HEK293T (cell line): ENCODE data around the gene SEC22C.

Experiments used
- CTCF ChIA-PET: fragments of 350-600 bp; formaldehyde crosslinking; extraction: SDS; loops from one replicate; lab custom pipeline; 2021; ENCODE audit warnings: antibody characterized with exemption, inconsistent platforms; lab: Yijun Ruan, JAX
- POLR2A ChIA-PET: fragments of 350-600 bp; formaldehyde crosslinking; extraction: SDS; loops from one replicate; lab custom pipeline; 2020; ENCODE audit warnings: antibody characterized with exemption, inconsistent platforms; lab: Yijun Ruan, JAX
- DNase-seq: peaks from one replicate; pipeline ENCODE4 v3.0.0; 2012; ENCODE audit warnings: mixed read lengths; ENCODE audit errors: extremely low spot score
- ARNT ChIP-seq: fragments of 450-650 bp; IDR thresholded peaks from 2 replicates; pipeline ENCODE4 v1.6.1; 2017; ENCODE audit warnings: mild to moderate bottlenecking
- BHLHE40 ChIP-seq: fragments of 450-650 bp; IDR thresholded peaks from 2 replicates; pipeline ENCODE4 v1.6.1; 2016; ENCODE audit warnings: mild to moderate bottlenecking, moderate library complexity, borderline replicate concordance
- CTBP1 ChIP-seq: fragments of 450-650 bp; IDR thresholded peaks from 2 replicates; pipeline ENCODE4 v1.6.1; 2016; ENCODE audit warnings: borderline replicate concordance
- ELF4 ChIP-seq: fragments of 450-650 bp; IDR thresholded peaks from 2 replicates; pipeline ENCODE4 v1.6.1; 2017; ENCODE audit warnings: antibody characterized with exemption
- FOXA1 ChIP-seq: fragments of 450-650 bp; IDR thresholded peaks from 2 replicates; pipeline ENCODE4 v1.6.1; 2016; ENCODE audit warnings: mild to moderate bottlenecking
- FOXK2 ChIP-seq: fragments of 450-650 bp; IDR thresholded peaks from 2 replicates; pipeline ENCODE4 v1.6.1; 2016; ENCODE audit warnings: mild to moderate bottlenecking
- FOXM1 ChIP-seq: fragments of 450-650 bp; IDR thresholded peaks from 2 replicates; pipeline ENCODE4 v1.6.1; 2017; ENCODE audit warnings: mild to moderate bottlenecking, borderline replicate concordance
- HDGF ChIP-seq: fragments of 450-650 bp; IDR thresholded peaks from 2 replicates; pipeline ENCODE4 v1.6.1; 2017; ENCODE audit warnings: antibody characterized with exemption, borderline replicate concordance
- L3MBTL2 ChIP-seq: fragments of 450-650 bp; conservative IDR thresholded peaks from 2 replicates; pipeline ENCODE4 v1.6.1; 2016; ENCODE audit warnings: mild to moderate bottlenecking
- LEF1 ChIP-seq: fragments of 450-650 bp; IDR thresholded peaks from 2 replicates; pipeline ENCODE4 v1.6.1; 2017; ENCODE audit warnings: mild to moderate bottlenecking, borderline replicate concordance
- NFRKB ChIP-seq: fragments of 450-650 bp; IDR thresholded peaks from 2 replicates; pipeline ENCODE4 v1.6.1; 2016; ENCODE audit warnings: mild to moderate bottlenecking, moderate library complexity
- PKNOX1 ChIP-seq: fragments of 450-650 bp; IDR thresholded peaks from 2 replicates; pipeline ENCODE4 v1.6.1; 2016
- SP1 ChIP-seq: fragments of 450-650 bp; IDR thresholded peaks from 2 replicates; pipeline ENCODE4 v1.6.1; 2017
- SUZ12 ChIP-seq: fragments of 450-650 bp; IDR thresholded peaks from 2 replicates; pipeline ENCODE4 v1.6.1; 2016; ENCODE audit warnings: mild to moderate bottlenecking
- TARDBP ChIP-seq: fragments of 450-650 bp; IDR thresholded peaks from 2 replicates; pipeline ENCODE4 v1.6.1; 2016
- ZNF384 ChIP-seq: fragments of 450-650 bp; IDR thresholded peaks from 2 replicates; pipeline ENCODE4 v1.6.1; 2016

The SEC22C gene

GRCh38 chr3:42515391-42515916 is 66.3 kb downstream of the SEC22C start:
- TF ChIP-seq SUZ12 (no peak), NFRKB (no peak), FOXK2 (no peak), LEF1 (no peak), ZNF384 (no peak), TARDBP (no peak)
- DNase-seq = no peak
- ChIA-PET POLR2A (interaction anchor here (1.5 kb wide), 1 partner anchor 13 kb away, joined by 3 read pairs; the partner anchor contains the start of gene VIPR1), CTCF (no interaction called here)

GRCh38 chr3:42514876-42515275 is 66.9 kb downstream of the SEC22C start:
- TF ChIP-seq CTBP1 (no peak), SP1 (no peak), PKNOX1 (no peak), ELF4 (no peak), NFRKB (no peak), L3MBTL2 (no peak), LEF1 (no peak), TARDBP (no peak), FOXK2 (no peak)
- ChIA-PET POLR2A (no interaction called here), CTCF (no interaction called here)
- no peak for DNase-seq

- CTCF ChIA-PET = no interaction called here
Observed at GRCh38 chr3:42513521-42513920, 68.2 kb downstream of the SEC22C start.

DNA sequence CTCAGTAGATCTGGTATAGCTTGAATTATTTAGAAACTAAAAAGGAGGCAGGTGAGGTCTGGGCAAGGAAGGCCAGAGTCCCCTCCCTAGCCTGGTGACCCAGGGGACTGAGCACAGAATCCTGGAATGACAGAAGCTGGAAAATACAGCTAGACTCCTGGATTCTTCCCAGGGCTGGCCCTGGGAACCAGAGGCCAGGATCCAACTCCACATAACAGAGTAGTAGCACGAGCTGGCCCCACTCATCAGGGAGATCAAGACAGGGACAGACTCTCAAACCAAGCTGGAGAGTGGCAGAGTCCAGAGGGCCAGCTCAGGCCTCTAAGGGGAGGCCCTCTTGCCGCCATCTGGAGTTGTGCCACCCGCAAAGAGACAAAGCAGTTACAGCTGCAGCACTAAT is 68.6 kb downstream of the SEC22C start:
- POLR2A ChIA-PET = no interaction called here
- TF ChIP-seq L3MBTL2 = no peak
- DNase-seq = no peak

More at GRCh38 chr3:42513521-42513920, 68.2 kb downstream of the SEC22C start:
- no peak for DNase-seq
- TF ChIP-seq SUZ12 = no peak
- no peak for TF ChIP-seq TARDBP
- TF ChIP-seq L3MBTL2 = no peak
- no peak for TF ChIP-seq FOXK2
- no peak for TF ChIP-seq SP1
- no peak for TF ChIP-seq ARNT
- TF ChIP-seq HDGF = no peak
- no peak for TF ChIP-seq CTBP1
- no peak for TF ChIP-seq ELF4
- TF ChIP-seq ZNF384 = no peak
- TF ChIP-seq LEF1 = no peak
- TF ChIP-seq BHLHE40 = no peak
- no peak for TF ChIP-seq FOXA1
- TF ChIP-seq NFRKB = no peak
- no peak for TF ChIP-seq FOXM1
- TF ChIP-seq PKNOX1 = no peak
- POLR2A ChIA-PET = no interaction called here

DNA sequence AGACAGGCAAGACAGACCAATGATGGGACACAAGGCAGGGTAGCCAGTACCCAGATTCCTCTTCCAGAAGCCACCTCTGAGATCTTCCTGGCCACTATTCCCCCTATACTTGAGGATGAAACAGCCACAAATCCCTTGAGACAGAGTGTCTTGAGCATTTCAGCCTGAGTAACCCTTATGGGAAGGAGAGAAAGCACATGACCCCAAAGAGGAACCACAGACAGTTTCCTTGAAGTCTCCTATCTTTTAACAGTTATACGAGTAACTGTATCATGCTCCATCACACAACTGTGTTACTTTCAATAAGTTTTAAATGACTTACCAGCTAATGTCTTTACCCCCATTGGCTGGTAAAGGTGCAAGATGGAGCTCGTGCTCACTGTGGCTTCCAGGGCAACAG is 70.0 kb downstream of the SEC22C start:
- CTCF ChIA-PET = no interaction called here
- POLR2A ChIA-PET = interaction anchor here (0.6 to 0.8 kb wide), 2 partner anchors 9 to 220 kb away, joined by 3 to 4 read pairs; partner anchors contain the start of gene VIPR1
- no peak for TF ChIP-seq TARDBP
- TF ChIP-seq LEF1 = no peak
- no peak for TF ChIP-seq BHLHE40
- no peak for TF ChIP-seq ZNF384
- TF ChIP-seq SP1 = no peak
- DNase-seq = no peak

More for the DNA sequence above, 68.6 kb downstream of the SEC22C start:
- CTCF ChIA-PET = no interaction called here

DNA sequence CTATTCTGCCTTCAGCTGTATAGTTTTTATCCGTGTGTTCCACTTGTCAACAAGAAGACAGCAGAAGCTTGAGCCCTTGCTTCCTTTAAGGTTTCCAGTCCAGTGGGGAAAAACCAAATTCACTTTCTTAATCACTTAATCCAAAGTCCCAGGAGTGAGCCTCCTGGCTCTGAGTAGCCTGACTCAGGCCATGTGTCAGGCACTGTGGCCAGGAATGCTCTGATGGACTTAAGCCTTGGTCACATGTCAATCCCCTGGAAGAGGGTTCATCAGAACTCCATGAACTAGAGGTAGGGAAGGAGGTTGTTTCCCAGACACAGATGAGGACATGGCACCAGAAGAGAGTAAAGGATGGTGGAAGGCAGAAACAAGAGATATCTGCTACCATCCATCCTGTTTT is 70.6 kb downstream of the SEC22C start:
- no peak for DNase-seq
- no peak for TF ChIP-seq TARDBP
- TF ChIP-seq SUZ12 = no peak
- TF ChIP-seq ELF4 = no peak
- TF ChIP-seq L3MBTL2 = no peak
- TF ChIP-seq FOXA1 = no peak
- no peak for TF ChIP-seq NFRKB
- TF ChIP-seq BHLHE40 = no peak
- no peak for TF ChIP-seq FOXM1
- TF ChIP-seq ZNF384 = no peak
- no peak for TF ChIP-seq PKNOX1
- no peak for TF ChIP-seq ARNT
- TF ChIP-seq CTBP1 = no peak
- ChIA-PET CTCF (no interaction called here), POLR2A (no interaction called here)

DNA sequence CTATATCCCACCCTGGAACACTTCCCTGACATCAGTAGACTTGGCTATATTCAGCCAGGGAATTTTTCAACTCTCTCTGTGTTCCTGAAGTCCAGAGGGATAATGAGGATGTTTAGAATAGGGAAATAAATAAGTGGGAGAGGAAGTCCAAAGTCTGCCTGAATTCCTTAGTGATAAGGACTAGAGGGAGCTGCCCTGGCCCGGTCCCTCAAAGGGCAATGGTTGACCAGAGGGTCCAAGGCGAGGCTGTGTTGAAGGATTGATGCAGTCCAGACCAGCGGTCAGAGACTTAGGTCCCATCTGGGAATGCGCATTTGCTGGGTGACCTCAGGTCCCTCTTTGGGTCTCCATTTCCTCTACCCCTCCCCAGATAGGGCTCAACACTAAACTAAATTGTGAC is 71.4 kb downstream of the SEC22C start:
- ChIA-PET CTCF (no interaction called here), POLR2A (no interaction called here)
- TF ChIP-seq FOXK2 = no peak
- TF ChIP-seq NFRKB = no peak
- TF ChIP-seq PKNOX1 = no peak
- no peak for TF ChIP-seq SP1
- no peak for TF ChIP-seq L3MBTL2
- TF ChIP-seq ZNF384 = no peak
- TF ChIP-seq SUZ12 = no peak
- TF ChIP-seq BHLHE40 = no peak
- no peak for TF ChIP-seq FOXM1
- no peak for TF ChIP-seq CTBP1
- no peak for TF ChIP-seq ELF4
- TF ChIP-seq ARNT = no peak
- TF ChIP-seq LEF1 = no peak
- no peak for TF ChIP-seq TARDBP
- no peak for DNase-seq
